Measurements from ENCODE around the gene HIBCH. TPM values are rescaled to one million over a fixed set of nuclear protein-coding genes. Genes with fewer than 3 reads are reported as not detected.

HIBCH gene
- total RNA-seq, 1 donor from 2014 or later = 38.8 TPM

GRCh38 chr2:190215620-190216019 is 104.0 kb downstream of the HIBCH start:
- DNase-seq (ENCODE audit: low spot score) = peak; percentile 73
- peaks cover 14% of the 10 kb centered on the region for H4K20me1 ChIP-seq (ENCODE audit: low read depth)
- H3K79me2 ChIP-seq (ENCODE audit: low read depth) = no peaks in the 10 kb centered on the region
- Mint-ChIP-seq H3K4me3 (no peak overlapping the region), H3K4me1 (peaks cover 36% of the 10 kb centered on the region), H3K27me3 (ENCODE audit: insufficient read depth, low read depth) (peaks cover 2% of the 10 kb centered on the region), H3K36me3 (peaks cover 6% of the 10 kb centered on the region), H3K27ac (peak overlapping the region; percentile 50), H3K9me3 (no peaks in the 10 kb centered on the region)
- H3K4me3 ChIP-seq = no peak overlapping the region
- TF ChIP-seq EZH2phosphoT487 (IDR thresholded peaks at IDR 0.05) (peak; percentile 32), EZH2 (IDR thresholded peaks at IDR 0.05) (no peak)
- TF ChIP-seq, protein P1, sequence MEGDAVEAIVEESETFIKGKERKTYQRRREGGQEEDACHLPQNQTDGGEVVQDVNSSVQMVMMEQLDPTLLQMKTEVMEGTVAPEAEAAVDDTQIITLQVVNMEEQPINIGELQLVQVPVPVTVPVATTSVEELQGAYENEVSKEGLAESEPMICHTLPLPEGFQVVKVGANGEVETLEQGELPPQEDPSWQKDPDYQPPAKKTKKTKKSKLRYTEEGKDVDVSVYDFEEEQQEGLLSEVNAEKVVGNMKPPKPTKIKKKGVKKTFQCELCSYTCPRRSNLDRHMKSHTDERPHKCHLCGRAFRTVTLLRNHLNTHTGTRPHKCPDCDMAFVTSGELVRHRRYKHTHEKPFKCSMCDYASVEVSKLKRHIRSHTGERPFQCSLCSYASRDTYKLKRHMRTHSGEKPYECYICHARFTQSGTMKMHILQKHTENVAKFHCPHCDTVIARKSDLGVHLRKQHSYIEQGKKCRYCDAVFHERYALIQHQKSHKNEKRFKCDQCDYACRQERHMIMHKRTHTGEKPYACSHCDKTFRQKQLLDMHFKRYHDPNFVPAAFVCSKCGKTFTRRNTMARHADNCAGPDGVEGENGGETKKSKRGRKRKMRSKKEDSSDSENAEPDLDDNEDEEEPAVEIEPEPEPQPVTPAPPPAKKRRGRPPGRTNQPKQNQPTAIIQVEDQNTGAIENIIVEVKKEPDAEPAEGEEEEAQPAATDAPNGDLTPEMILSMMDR (IDR thresholded peaks at IDR 0.05) = no peak
- no peaks in the 10 kb centered on the region for H3K27me3 ChIP-seq
- no peak overlapping the region for H3K9ac ChIP-seq
- peak overlapping the region; percentile 70 for H3K4me2 ChIP-seq
- peaks cover 46% of the 10 kb centered on the region for H3F3A ChIP-seq (ENCODE audit: low read depth)
- H3K36me3 ChIP-seq = peaks cover 6% of the 10 kb centered on the region
- no peaks in the 10 kb centered on the region for H3K9me3 ChIP-seq (ENCODE audit: low read depth)
- no peak overlapping the region for H2AFZ ChIP-seq (replicated peaks)
- peaks cover 63% of the 10 kb centered on the region for H3K4me1 ChIP-seq
- peak overlapping the region; percentile 96 for H3K27ac ChIP-seq

- Histone ChIP-seq H3K79me2 (ENCODE audit: low read depth) (no peaks in the 10 kb centered on the region), H3K36me3 (peaks cover 6% of the 10 kb centered on the region), H3F3A (ENCODE audit: low read depth) (peaks cover 46% of the 10 kb centered on the region), H3K4me1 (peaks cover 59% of the 10 kb centered on the region), H3K27me3 (no peaks in the 10 kb centered on the region), H3K4me2 (peak overlapping the region; percentile 70), H3K27ac (peak overlapping the region; percentile 96), H3K4me3 (no peak overlapping the region), H3K9ac (no peak overlapping the region), H2AFZ (replicated peaks) (no peak overlapping the region), H3K9me3 (ENCODE audit: low read depth) (no peaks in the 10 kb centered on the region), H4K20me1 (ENCODE audit: low read depth) (peaks cover 14% of the 10 kb centered on the region)
- Mint-ChIP-seq H3K9me3 (no peaks in the 10 kb centered on the region), H3K4me3 (no peak overlapping the region), H3K4me1 (peaks cover 36% of the 10 kb centered on the region), H3K27me3 (ENCODE audit: insufficient read depth, low read depth) (peaks cover 2% of the 10 kb centered on the region), H3K36me3 (peaks cover 2% of the 10 kb centered on the region), H3K27ac (peak overlapping the region; percentile 12)
- peak; percentile 12 for DNase-seq (ENCODE audit: low spot score)
- TF ChIP-seq EZH2 (IDR thresholded peaks at IDR 0.05) (no peak), EZH2phosphoT487 (IDR thresholded peaks at IDR 0.05) (no peak)
- TF ChIP-seq, protein P1 (IDR thresholded peaks at IDR 0.05) = no peak
Observed at GRCh38 chr2:190214426-190215194, 105.0 kb downstream of the HIBCH start.

DNA sequence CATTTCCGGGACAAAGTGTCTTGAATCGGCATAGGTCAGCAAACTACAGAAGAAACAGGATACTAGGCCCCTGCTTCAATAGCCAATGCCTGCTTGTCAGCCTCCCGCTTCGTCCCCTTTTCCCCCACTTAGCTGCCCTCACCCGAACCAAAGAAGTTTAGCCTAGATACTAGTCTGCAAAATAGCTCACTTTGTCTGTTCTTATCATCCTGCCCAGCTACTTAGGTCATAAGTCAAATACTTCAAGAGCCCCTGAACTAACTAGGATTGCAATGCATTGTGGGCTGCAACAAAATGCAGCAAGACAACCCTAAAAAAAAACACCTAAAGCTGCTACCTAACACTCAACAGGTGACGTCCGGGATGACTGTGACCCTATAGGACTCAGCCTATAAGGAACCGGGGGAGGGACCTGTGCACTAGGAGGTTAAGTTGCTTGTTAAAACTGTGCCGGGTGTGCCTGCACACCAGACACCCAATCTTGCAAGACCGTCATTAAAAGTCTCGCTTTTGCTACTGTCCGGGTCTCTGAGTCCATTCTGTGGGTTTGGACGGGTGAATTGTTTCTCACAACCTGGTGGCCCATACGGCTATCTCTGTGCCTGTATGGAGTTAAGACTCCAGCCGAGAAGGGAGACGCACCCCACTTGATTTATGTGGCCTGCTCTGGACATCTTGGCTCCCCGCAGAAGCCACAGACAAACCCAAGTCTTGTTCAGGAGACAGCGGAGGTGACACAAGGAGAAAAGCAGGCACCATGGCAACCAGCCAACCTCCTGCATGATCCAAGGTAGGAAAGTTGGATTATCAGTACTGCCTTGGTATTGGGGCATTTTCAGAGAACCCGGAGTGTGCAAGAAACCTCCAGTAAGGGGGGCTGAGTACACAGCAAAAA is 105.9 kb downstream of the HIBCH start:
- H3K27ac Mint-ChIP-seq = peak overlapping the region; percentile 12
- TF ChIP-seq EZH2 (IDR thresholded peaks at IDR 0.05) (no peak), EZH2phosphoT487 (IDR thresholded peaks at IDR 0.05) (no peak)
- TF ChIP-seq, protein P1 (IDR thresholded peaks at IDR 0.05) = no peak
- Histone ChIP-seq H3K79me2 (ENCODE audit: low read depth) (no peaks in the 10 kb centered on the region), H3K9me3 (ENCODE audit: low read depth) (no peaks in the 10 kb centered on the region), H3K27me3 (no peaks in the 10 kb centered on the region), H3K36me3 (peaks cover 6% of the 10 kb centered on the region), H3K4me1 (peaks cover 53% of the 10 kb centered on the region), H4K20me1 (ENCODE audit: low read depth) (peaks cover 14% of the 10 kb centered on the region), H3K9ac (no peak overlapping the region), H3K27ac (peak overlapping the region; percentile 96), H3K4me2 (peak overlapping the region; percentile 70), H2AFZ (replicated peaks) (no peak overlapping the region), H3K4me3 (no peak overlapping the region), H3F3A (ENCODE audit: low read depth) (peaks cover 46% of the 10 kb centered on the region)
- peaks cover 34% of the 10 kb centered on the region for H3K4me1 Mint-ChIP-seq
- DNase-seq (ENCODE audit: low spot score) = no peak
- peaks cover under 1% of the 10 kb centered on the region for H3K36me3 Mint-ChIP-seq
- H3K27me3 Mint-ChIP-seq (ENCODE audit: insufficient read depth, low read depth) = peaks cover 2% of the 10 kb centered on the region
- no peaks in the 10 kb centered on the region for H3K9me3 Mint-ChIP-seq
- no peak overlapping the region for H3K4me3 Mint-ChIP-seq
